Heart left ventricle (tissue), 16 donors: ENCODE results near the gene UNC119. TPM values are rescaled to one million over a fixed set of nuclear protein-coding genes. Genes with fewer than 3 reads are reported as not detected.

Experiments used
- ATAC-seq, 4 donors: fragments of 200-7000 bp; cut with Tn5 transposase; one replicate each; pipeline ENCODE4 v1.9.1; 2020 to 2022; ENCODE audit warnings: moderate library complexity in 4 of 4, mild to moderate bottlenecking in 3 of 4, moderate number of reproducible peaks in 1 of 4
- DNase-seq, 5 donors: peaks; one replicate each; pipeline ENCODE4 v3.0.0-alpha.2; 2020
- H3K27ac ChIP-seq, 12 donors: fragments of 200-600 bp; sonication (generic) in 4 of 12; one replicate each; pipeline versions ENCODE4 v1.5.0 to v1.8.0; 2016 to 2022; ENCODE audit warnings: mild to moderate bottlenecking in 2 of 12
- H3K27me3 ChIP-seq, 9 donors: fragments of 200-600 bp; sonication (generic) in 2 of 9; one replicate each; pipeline versions ENCODE4 v1.5.1 to v1.8.0; 2016 to 2022; ENCODE audit warnings: mild to moderate bottlenecking in 3 of 9
- H3K36me3 ChIP-seq, 9 donors: fragments of 200-600 bp; sonication (generic) in 2 of 9; one replicate each; pipeline versions ENCODE4 v1.5.0 to v1.8.0; 2018 to 2022; ENCODE audit warnings: mild to moderate bottlenecking in 2 of 9
- H3K4me1 ChIP-seq, 12 donors: fragments of 200-600 bp; sonication (generic) in 4 of 12; one replicate each; pipeline versions ENCODE4 v1.5.0 to v1.8.0; 2016 to 2022; ENCODE audit warnings: mild to moderate bottlenecking in 3 of 12
- H3K4me3 ChIP-seq, 12 donors: fragments of 200-600 bp; sonication (generic) in 4 of 12; one replicate each; pipeline versions ENCODE4 v1.5.0 to v1.8.0; 2017 to 2022; ENCODE audit warnings: mild to moderate bottlenecking in 9 of 12, moderate library complexity in 4 of 12
- H3K9me3 ChIP-seq, 12 donors: fragments of 200-600 bp; sonication (generic) in 4 of 12; one replicate each; pipeline versions ENCODE4 v1.5.0 to v1.8.0; 2016 to 2022; ENCODE audit warnings: mild to moderate bottlenecking in 1 of 12
- CTCF ChIP-seq, 12 donors: fragments of 200-600 bp; sonication (generic) in 4 of 12; IDR thresholded peaks; one replicate each; pipeline versions ENCODE4 v1.5.0 to v1.8.0; 2018 to 2022; ENCODE audit warnings: antibody characterized with exemption in 12 of 12, mild to moderate bottlenecking in 5 of 12
- POLR2A ChIP-seq, 2 donors: fragments of 450-650 bp; IDR thresholded peaks; one replicate each; pipeline ENCODE4 v1.6.1; 2017; ENCODE audit warnings: antibody characterized with exemption in 2 of 2, mild to moderate bottlenecking in 2 of 2, moderate library complexity in 2 of 2
- WGBS, 4 donors: extraction: QIAGEN DNeasy Blood & Tissue Kit in 2 of 4; methylation state at CpG; one replicate each; pipeline versions ENCODE4 v1.1.5 to v1.1.7; 2013 to 2018; 5-methylcytosine and 5-hydroxymethylcytosine counted together
- intact Hi-C, 10 donors: fragments of 100-400 bp; cut with DNase I; formaldehyde crosslinking; loops; one replicate each; pipeline versions ENCODE4 v1.11.1 to v1.14.2; 2022
- long read RNA-seq, 3 donors: library from polyadenylated mRNA; unstranded; transcript quantifications; one replicate each; pipeline ENCODE4 v2.0.0, GENCODE V29; 2020 to 2021
- polyA plus RNA-seq, 2 donors: library from polyadenylated mRNA; stranded (reverse); fragments of 200-250 nt; gene quantifications; one replicate each; pipeline ENCODE4 v1.2.3, GENCODE V29; 2013
- total RNA-seq, 9 donors: library from RNA; depleted of rRNA in 2 of 9; stranded (reverse); fragments of >200 nt in 2 of 9; fragmentation: NEBNext Ultra II Directional in 3 of 9; extraction: Animal tissue kit (Norgen Biotek cat#: 25700) in 3 of 9; gene quantifications; one replicate each; pipeline versions ENCODE4 v1.1.0 to v1.2.4, GENCODE V29; 2016 to 2023
- donor health status: ischemic (EF 13 %, LVEDD 7.1; RV severe dilation, severe dysfunction).
- donor health status: healthy with polysubstance abuse.
- donor health status: DM: no; HTN: yes; CAD: no.
- donor health status: DM: no; HTN: no; CAD: no.
- donor health status: ischemic (EF 25% LVEDD 6.9; RV normal size, moderate dysfunction).
- donor health status: ischemic (EF 25% LVEDD 5.7; RV mildly dilated, moderate dysfunction).
- donor health status: healthy.
- donor health status: DM: yes; HTN: yes; CAD: no.
- donor health status: ischemic (EF 35%, LVEDD 5.7; RV mildly dilated, moderate dysfunction).
- donor health status: nonischemic (EF 11% LVEDD 7.7; RV severe dilation, severe dysfunction).
- donor health status: DM: yes; HTN: yes; CAD: no.
- donor health status: PGD.
- donor health status: ischemic (EF 29% LVEDD 5.4; RV normal size, mild dysfunction).
- donor health status: nonischemic (EF 23%, LVEDD 6.1; RV moderate dilation, normal function).

UNC119 gene
- total RNA-seq (10 to 100 TPM; 12.8 to 30.7 (median 19.2) TPM), polyA plus RNA-seq (10 to 100 TPM; 18.4 to 23.7 TPM)
- long read RNA-seq, donor 1, full-length matches to known transcripts, result 16 of 20 reads
- long read RNA-seq, donor 1, partial matches to known transcripts, result 0 of 20 reads
- long read RNA-seq, donor 1, other reads (novel, unspliced or antisense), result 4 of 20 reads
- long read RNA-seq, donor 2, transcript UNC119-202 (5 exons, 1,424 nt), result major isoform, 44 of 58 reads
- long read RNA-seq, donor 2, transcript UNC119-201 (4 exons, 1,653 nt), result minor isoform, 8 of 58 reads
- long read RNA-seq, donor 2, partial matches to known transcripts, result 1 of 58 reads
- long read RNA-seq, donor 2, other reads (novel, unspliced or antisense), result 4 of 58 reads
- long read RNA-seq, donor 3, transcript UNC119-202 (5 exons, 1,424 nt), result major isoform, 18 of 22 reads
- long read RNA-seq, donor 3, partial matches to known transcripts, result 0 of 22 reads
- long read RNA-seq, donor 3, other reads (novel, unspliced or antisense), result 2 of 22 reads

DNA sequence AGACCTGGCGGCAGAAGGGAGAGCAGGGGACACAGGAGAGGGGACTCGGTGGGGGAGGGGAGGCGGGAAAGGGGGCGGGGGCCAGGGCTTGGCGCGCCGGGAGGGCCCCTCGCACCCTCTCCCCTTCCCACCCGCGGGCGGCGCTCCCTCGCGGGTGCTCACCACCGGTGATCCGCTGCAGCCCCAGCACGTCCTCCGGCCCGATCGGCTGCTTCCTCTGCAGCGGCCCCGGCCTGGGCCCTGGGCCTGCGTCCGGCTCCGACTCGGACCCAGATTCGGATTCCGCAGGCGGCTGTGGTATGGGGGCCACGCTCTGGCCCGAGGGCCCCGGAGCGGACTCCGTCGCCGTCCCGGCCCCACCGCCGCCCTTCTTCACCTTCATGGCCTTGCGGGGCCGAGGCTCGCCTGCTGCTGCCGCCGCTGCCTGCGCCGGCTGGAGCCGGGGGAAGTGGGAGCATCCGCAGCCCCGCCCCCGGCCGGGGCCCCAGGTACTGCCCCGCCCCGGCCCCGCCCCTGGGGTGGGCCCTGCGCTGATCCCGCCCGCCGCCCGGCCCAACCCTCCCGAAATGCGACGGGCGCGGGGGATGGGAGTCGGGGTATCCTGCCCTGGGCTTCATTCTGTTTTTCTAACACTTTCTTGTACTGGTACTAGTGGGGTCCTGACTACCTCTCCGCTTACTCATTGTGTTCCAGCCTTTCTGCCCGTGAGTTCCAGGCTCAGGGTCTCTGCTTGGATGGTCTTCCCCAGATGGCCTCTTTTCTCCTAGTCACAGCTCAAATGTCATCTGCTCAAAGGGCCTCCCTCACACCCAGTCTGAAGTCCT is at the start of gene UNC119:
Gene UNC119 (minus strand): TSS at position 449 of the 824 bp plus-strand sequence. CDS start 67 bp downstream, at position 382.
- H3K4me1 ChIP-seq, result peaks cover 0 to 50% (median 15%) of the 10 kb centered on the region in 12 donors
- intact Hi-C loops, result loop anchor here in 3 of 10 donors (2.0 to 5.0 kb wide), 2 partner anchors 18 to 60 kb away; partner anchors contain the start of genes RSKR (in 2 of the 3) and PIGS (in 1 of the 3)
- ATAC-seq, result peak; percentile 83 to 97 (median 94)

DNA sequence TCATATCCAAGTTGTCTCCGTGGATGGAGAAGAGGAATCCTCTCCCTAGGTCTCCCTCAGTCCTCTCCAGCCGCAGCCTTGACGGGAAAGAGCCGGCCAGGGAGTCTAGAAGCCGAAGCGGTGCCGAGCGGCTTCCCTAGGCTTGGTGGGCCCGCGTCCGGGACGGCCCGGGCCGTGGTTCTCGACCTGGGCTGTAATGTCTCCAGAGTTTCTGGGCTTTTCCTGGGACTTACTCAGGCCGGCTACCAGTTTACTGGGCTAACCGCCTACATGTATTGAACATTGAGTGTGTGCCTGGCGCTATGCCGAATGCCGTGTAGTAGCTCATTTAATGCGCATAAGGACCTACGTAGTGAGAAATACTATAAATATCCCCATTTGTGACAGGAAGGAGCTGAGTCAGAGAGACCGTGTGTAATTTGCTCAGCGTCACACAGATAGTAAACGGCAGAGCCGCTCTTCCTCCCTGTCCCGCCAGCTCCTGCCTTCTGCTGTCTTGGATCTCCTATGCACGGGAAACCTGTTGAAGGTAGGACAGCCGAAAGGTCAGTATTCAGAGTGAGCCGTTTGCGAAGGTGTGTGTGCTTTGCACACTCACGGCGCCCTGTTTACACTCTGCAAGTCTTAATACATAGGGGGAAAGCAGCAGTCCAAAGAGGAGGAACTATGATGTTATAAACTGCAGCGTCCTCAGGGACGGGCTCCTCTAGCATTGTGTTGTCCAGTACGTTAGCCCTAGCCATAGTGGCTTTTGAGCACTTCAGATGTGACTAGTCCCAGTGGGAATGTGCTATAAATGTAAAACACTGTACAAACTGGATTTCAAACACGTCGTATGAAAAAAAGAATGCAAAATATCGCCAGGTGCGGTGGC is 47.1 kb upstream of the UNC119 start:
- H3K4me3 ChIP-seq, result peak overlapping the region; percentile 49 to 86 (median 66)
- DNase-seq (peak; percentile 47 to 73 (median 61)), ATAC-seq (peak; percentile 33 to 82 (median 74))
- peaks cover 0 to 30% (median 13%) of the 10 kb centered on the region in 12 donors for H3K4me1 ChIP-seq
- WGBS, 4 donors, result 11 to 15% (median 13%) methylated on average over 32 to 40 of the region's 40 CpGs
- no peaks in the 10 kb centered on the region for H3K9me3 ChIP-seq
- H3K27me3 ChIP-seq, result no peaks in the 10 kb centered on the region
- H3K36me3 ChIP-seq, result no peaks in the 10 kb centered on the region
- intact Hi-C loops, result loop anchor here in 1 of 10 donors (2.0 kb wide), 1 partner anchor 45 kb away; the partner anchor contains the start of gene BLTP2
- no peak for TF ChIP-seq POLR2A (IDR thresholded peaks at IDR 0.05)
- TF ChIP-seq CTCF (IDR thresholded peaks at IDR 0.05), result no peak
- H3K27ac ChIP-seq, result peak overlapping the region; percentile 69 to 97 (median 94)

More for the DNA sequence above, at the start of gene UNC119:
- Histone ChIP-seq H3K27ac (peak within 1 kb of the TSS in 11 of 12 donors; percentile 47 to 85 (median 70)), H3K9me3 (no peaks in the 10 kb centered on the region), H3K4me3 (peak within 1 kb of the TSS; percentile 80 to 98 (median 92)), H3K36me3 (peaks cover 0 to 46% (median 39%) of the 10 kb centered on the region in 9 donors), H3K27me3 (no peaks in the 10 kb centered on the region)
- TF ChIP-seq CTCF (IDR thresholded peaks at IDR 0.05) (no peak), POLR2A (IDR thresholded peaks at IDR 0.05) (peak in 1 of 2 donors; percentile 76)
- peak; percentile 73 to 90 (median 86) for DNase-seq
- 1 to 4% (median 2%) methylated on average over 13 to 67 of the region's 67 CpGs for WGBS, 4 donors

DNA sequence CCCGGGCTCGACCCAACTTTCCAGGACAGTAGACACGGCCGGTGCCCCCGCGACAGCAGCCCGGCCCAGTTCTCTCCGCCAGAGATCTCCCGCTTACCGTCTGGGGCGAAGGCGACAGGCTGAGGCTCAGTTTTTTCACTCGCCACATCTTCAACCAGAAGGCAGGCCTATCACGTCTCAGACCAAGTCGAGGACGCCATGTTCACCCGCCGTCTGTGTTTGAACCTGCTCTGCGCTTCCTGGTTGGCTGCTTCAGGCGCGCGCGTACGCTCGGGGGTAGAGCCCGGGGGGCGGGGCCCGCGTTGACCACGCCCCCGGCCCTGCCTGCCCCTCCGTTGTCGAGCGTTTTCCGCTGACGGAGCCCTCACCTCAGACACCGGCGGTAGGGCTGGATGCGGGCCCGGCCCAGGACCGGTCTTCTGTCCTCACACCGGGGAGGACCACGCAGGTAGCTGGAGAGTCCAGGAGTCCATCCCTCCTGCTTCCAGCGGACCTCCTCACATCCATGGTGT is 46.4 kb upstream of the UNC119 start, which contains the start of gene SPAG5:
Gene SPAG5 (minus strand): TSS at position 227 of the 512 bp plus-strand sequence. CDS start 79 bp downstream, at position 148.
- intact Hi-C loops, result loop anchor here in 1 of 10 donors (2.0 kb wide), 1 partner anchor 46 kb away; the partner anchor contains the start of gene BLTP2

More for the DNA sequence above, 46.4 kb upstream of the UNC119 start, which contains the start of gene SPAG5:
- Histone ChIP-seq H3K36me3 (no peaks in the 10 kb centered on the region), H3K9me3 (no peaks in the 10 kb centered on the region), H3K4me3 (peak within 1 kb of the TSS; percentile 49 to 86 (median 66)), H3K4me1 (peaks cover 0 to 30% (median 13%) of the 10 kb centered on the region in 12 donors), H3K27ac (peak within 1 kb of the TSS; percentile 69 to 97 (median 94)), H3K27me3 (no peaks in the 10 kb centered on the region)
- TF ChIP-seq CTCF (IDR thresholded peaks at IDR 0.05), result no peak
- TF ChIP-seq POLR2A (IDR thresholded peaks at IDR 0.05), result peak; percentile 49 to 83
- WGBS, 4 donors, result 0% methylated on average over 22 to 44 of the region's 44 CpGs
- ATAC-seq, result peak; percentile 97 to 100 (median 99)
- DNase-seq, result peak; percentile 92 to 96 (median 93)
